AG09319 (cell line): ENCODE measurements around the gene ZNF813.
"Not testable (repeated sequence)": the region's sequence is repeated elsewhere in the genome, so short reads cannot be mapped to it uniquely, and the experiment has no call there.

Experiments
- DNase-seq: peaks from one replicate; pipeline ENCODE4 v3.0.0-alpha.2; 2010; ENCODE audit warnings: low read depth; ENCODE audit errors: extremely low read depth
- TF ChIP-seq, protein P1 (sequence below): IDR thresholded peaks from 2 replicates; pipeline ENCODE4 v1.5.1; 2011; ENCODE audit warnings: low read depth, mild to moderate bottlenecking, inconsistent platforms, low read length, moderate library complexity

ZNF813 gene

DNA sequence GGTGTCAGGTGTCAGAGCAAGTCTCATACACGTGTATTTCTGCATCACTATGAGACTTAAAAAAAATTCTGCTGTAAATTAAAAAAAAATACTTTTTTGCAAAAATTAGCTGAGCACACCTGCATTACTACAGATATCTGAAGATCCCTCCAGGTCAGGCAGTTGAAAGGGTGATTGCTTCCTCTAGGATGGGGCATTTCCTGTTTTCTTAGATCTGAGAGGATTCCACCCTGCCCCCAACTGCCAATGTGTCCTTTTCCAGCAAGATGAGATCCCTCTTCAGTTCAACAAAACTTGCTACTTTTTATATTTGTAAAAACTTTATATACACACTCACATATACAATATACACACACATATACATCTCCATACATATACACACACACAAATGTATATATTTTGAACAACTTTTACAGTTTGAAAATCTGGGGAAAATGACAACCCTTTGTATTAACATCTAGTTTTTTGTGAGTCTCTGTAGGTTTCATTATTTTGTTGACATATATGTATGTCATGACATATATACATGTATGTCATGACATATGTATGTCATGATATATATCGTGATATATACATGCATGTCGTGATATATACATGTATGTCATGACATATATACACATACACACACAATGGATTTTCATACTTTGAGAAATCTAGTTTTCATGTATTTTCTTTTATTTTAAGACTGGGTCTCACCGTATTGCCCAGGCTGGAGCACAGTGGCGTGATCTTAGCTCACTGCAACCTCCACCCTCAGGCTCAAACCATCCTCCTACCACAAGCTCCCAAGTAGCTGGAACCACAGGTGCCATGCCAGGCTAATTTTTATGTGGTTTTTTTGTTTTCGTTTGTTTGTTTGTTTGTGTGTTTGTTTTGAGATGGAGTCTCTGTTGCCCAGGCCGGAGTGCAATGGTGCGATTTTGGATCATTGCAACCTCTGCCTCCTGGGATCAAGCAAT lies 17.8 kb downstream of the ZNF813 start:
- DNase-seq, result no peak
- TF ChIP-seq, protein P1, sequence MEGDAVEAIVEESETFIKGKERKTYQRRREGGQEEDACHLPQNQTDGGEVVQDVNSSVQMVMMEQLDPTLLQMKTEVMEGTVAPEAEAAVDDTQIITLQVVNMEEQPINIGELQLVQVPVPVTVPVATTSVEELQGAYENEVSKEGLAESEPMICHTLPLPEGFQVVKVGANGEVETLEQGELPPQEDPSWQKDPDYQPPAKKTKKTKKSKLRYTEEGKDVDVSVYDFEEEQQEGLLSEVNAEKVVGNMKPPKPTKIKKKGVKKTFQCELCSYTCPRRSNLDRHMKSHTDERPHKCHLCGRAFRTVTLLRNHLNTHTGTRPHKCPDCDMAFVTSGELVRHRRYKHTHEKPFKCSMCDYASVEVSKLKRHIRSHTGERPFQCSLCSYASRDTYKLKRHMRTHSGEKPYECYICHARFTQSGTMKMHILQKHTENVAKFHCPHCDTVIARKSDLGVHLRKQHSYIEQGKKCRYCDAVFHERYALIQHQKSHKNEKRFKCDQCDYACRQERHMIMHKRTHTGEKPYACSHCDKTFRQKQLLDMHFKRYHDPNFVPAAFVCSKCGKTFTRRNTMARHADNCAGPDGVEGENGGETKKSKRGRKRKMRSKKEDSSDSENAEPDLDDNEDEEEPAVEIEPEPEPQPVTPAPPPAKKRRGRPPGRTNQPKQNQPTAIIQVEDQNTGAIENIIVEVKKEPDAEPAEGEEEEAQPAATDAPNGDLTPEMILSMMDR, result no peak

DNA sequence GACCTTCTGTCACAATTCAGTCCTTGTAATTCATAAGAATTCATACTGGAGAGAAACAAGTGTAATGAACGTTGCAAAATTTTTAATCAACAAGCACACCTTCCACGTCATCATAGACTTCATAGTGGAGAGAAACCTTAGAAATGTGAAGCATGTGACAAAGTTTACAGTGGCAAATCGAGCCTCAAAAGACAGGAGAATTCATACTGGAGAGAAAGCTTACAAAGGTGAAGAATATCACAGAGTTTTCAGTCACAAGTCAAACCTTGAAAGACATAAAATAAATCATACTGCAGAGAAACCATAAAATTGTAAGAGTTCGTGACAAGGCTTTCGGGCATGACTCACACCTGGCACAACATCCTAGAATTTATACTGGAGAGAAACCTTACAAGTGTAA lies 24.6 kb downstream of the ZNF813 start:
- DNase-seq, result no peak
- TF ChIP-seq, protein P1, result no peak

DNA sequence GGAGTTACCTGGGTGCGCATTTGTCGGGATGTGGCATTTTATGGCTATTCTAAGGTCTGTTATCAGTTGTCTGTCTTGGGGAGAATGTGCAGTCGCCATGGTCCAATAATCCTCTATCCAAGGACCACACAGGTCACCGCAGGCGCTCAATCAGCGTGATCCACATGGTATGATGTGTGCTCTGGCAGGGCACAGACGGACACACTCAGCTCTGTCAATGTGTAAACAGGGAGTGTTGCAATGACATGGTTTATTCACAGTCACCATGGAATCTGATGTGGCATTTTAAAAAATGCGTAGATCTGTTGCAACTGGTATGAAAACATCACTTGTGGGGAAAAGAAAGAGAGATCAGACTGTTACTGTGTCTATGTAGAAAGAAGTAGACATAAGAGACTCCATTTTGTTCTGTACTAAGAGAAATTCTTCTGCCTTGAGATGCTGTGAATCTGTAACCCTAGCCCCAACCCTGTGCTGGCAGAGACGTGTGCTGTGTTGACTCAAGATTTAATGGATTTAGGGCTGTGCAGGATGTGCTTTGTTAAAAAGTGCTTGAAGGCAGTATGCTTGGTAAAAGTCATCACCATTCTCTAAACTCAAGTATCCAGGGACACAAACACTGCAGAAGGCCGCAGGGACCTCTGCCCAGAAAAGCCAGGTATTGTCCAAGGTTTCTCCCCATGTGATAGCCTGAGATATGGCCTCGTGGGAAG lies 29.9 kb downstream of the ZNF813 start:
- not testable (repeated sequence) for DNase-seq

DNA sequence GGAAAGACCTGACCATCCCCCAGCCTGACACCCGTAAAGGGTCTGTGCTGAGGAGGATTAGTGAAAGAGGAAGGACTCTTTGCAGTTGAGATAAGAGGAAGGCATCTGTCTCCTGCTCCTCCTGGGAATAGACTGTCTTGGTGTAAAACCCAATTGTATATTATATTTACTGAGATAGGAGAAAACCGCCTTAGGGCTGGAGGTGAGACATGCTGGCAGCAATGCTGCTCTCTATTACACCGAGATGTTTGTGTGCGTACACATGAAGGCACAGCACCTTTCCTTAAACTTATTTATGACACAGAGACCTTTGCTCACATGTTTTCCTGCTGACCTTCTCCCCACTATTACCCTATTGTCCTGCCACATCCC lies 30.5 kb downstream of the ZNF813 start:
- DNase-seq, result not testable (repeated sequence)

DNA sequence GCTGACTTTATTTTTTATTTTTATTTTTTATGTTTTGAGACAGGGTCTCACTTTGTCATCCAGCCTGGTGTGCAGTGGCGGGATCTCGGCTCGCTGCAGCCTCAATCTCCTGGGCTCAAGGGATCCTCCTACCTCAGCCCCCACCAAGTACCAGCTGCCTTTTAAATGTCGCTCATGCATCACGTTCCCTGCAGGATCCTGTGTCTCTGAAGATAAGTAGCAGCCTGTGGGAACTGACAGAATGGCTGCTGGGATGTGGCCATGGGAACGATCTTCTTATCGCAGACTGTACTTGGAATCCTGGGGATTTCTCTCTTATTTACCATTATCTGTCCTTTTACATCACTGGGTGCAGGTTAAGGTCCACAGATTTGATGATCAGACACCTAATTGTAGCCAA lies 35.6 kb downstream of the ZNF813 start:
- DNase-seq, result not testable (repeated sequence)

DNA sequence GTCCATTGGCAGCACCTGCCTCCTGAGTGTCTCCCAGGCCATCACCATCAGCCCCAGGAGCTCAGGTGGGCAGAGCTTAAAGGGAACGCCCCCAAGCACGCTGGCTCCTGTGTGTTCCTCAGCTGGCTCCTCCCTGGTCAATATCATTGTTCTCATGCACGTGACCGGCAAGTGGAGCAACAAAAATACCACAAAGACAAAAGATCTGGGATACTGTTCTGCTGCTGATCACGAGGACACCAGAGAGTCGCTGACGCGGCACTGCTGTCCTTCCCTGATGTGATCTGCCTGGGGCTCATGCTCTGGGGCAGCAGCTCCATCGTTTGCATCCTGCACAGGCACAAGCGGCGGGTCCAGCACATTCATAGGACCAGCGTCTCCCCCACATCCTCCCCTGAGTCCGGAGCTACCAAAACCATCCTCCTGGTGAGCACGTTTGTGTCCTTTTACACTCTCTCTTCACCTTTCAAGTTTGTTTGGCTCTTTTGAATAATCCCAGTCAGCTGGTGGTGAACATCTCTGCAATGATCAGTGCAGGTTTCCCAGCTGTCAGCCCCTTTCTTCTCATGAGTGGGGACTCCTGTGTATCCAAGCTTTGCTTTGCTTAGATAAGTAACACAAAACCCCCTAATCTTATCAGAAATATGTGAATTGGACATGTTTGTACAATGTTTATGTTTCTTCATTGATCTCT lies 36.3 kb downstream of the ZNF813 start:
- DNase-seq, result not testable (repeated sequence)

DNA sequence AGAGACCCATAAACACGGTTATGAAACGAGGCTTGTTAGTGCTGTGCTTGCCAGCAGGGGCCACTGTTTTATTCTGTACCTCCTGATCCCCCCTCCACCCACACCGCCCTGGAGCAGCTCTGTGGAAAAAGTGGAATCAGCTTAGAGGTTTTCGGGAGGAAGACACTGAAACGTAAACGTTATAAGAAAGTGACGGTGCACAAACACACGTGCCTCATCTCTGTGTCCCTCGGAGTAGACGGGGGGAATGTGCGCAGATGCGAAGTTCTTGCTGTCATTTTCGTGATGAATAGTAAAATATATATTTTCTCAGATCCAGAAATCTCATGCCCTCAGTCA lies 36.8 kb downstream of the ZNF813 start:
- not testable (repeated sequence) for DNase-seq

DNA sequence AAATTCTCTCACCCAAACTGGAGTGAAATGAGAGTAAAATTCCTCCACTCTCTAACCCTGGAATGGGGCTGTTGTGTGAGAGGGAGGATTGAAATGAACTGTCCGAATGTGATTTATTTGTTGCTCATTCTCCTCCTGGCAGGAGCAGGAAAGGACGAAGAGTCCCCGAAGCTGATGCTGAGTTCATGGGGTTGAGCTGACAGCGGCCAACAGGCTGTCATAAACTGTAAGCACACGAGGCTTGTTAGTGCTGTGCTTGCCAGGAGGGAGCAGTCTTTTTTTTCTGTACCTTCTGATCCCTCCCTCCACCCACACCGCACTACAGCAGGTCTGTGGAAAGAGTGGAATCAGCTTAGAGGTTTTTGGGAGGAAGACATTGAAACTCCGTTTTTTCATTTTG lies 37.4 kb downstream of the ZNF813 start:
- no peak for DNase-seq
- TF ChIP-seq, protein P1, result no peak

DNA sequence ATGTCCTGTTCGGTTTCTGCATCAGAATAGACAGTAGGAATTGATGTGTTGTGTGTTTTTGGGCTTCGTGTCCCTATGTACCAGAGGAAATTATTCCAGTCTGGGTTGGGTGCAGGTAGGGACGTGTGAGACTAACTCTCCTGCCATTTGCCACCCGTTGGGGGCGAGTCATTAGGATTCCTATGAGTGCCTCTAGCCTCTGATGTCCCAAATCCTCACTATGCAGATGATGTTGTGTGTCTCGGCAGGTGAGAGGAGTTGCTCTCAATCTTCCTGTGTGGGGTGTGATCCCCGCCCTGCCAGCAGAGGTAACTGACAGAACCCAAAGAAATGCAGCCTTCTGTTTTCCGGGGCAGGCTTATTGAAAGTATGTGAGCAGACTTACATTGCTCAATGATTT lies 39.2 kb downstream of the ZNF813 start:
- DNase-seq, result no peak
- TF ChIP-seq, protein P1, result no peak
